Astrocyte (in vitro differentiated cells and primary cell): Measurements from ENCODE around the gene SPNS1.

Source experiments
- CTCF ChIP-seq: IDR thresholded peaks from 2 replicates; pipeline ENCODE4 v1.5.1; 2011; ENCODE audit warnings: low read depth, mild to moderate bottlenecking, inconsistent platforms, low read length, moderate library complexity; ENCODE audit not compliant: insufficient read depth
- EZH2 ChIP-seq: IDR thresholded peaks from 2 replicates; pipeline ENCODE4 v1.6.1; 2012; ENCODE audit warnings: mild to moderate bottlenecking, low read length, inconsistent platforms; ENCODE audit not compliant: insufficient read depth

GRCh38 chr16:28925386-28926228 lies 49.0 kb upstream of the SPNS1 start:
- TF ChIP-seq CTCF, result no peak
- no peak for TF ChIP-seq EZH2
